MG63 (cell line): Measurements from ENCODE around the gene COG5. TPM values are rescaled to one million over a fixed set of nuclear protein-coding genes. Genes with fewer than 3 reads are reported as not detected.

ENCODE experiments used
- DNase-seq: peaks from one replicate; pipeline ENCODE4 v3.0.0-alpha.2; 2020
- H3K27me3 ChIP-seq: fragments of 250-450 bp; sonication (Bioruptor Pico); 2 replicates; pipeline ENCODE4 v1.5.1; 2020; ENCODE audit warnings: mild to moderate bottlenecking, moderate library complexity
- H3K36me3 ChIP-seq: fragments of 250-450 bp; sonication (Bioruptor Pico); 2 replicates; pipeline ENCODE4 v1.5.1; 2020; ENCODE audit warnings: mild to moderate bottlenecking, moderate library complexity
- H3K4me3 ChIP-seq: fragments of 250-450 bp; sonication (Bioruptor Pico); 2 replicates; pipeline ENCODE4 v1.5.1; 2020; ENCODE audit warnings: mild to moderate bottlenecking, moderate library complexity
- H3K9me3 ChIP-seq: fragments of 250-450 bp; sonication (Bioruptor Pico); 2 replicates; pipeline ENCODE4 v1.5.1; 2020; ENCODE audit warnings: mild to moderate bottlenecking, moderate library complexity
- total RNA-seq: library from RNA; depleted of rRNA; stranded (reverse); fragments of >200 nt; shearing (Covaris generic); gene quantifications from 2 replicates; pipeline ENCODE4 v1.2.3, GENCODE V29; 2014; ENCODE audit warnings: low replicate concordance

Gene COG5
- total RNA-seq, 1 experiment from 2014 or later, result 37.5 TPM

- H3K27me3 ChIP-seq, result no peaks in the 10 kb centered on the region
- no peak overlapping the region for H3K4me3 ChIP-seq
- no peaks in the 10 kb centered on the region for H3K36me3 ChIP-seq
- H3K9me3 ChIP-seq, result no peaks in the 10 kb centered on the region
- DNase-seq, result no peak
These were observed 112.8 kb downstream of the COG5 start for GRCh38 chr7:107450970-107451369.

GRCh38 chr7:107446988-107447387 lies 116.7 kb downstream of the COG5 start:
- no peak overlapping the region for H3K4me3 ChIP-seq
- H3K36me3 ChIP-seq, result no peaks in the 10 kb centered on the region
- no peaks in the 10 kb centered on the region for H3K27me3 ChIP-seq
- no peaks in the 10 kb centered on the region for H3K9me3 ChIP-seq
- no peak for DNase-seq

- Histone ChIP-seq H3K4me3 (no peak overlapping the region), H3K36me3 (no peaks in the 10 kb centered on the region), H3K9me3 (no peaks in the 10 kb centered on the region), H3K27me3 (no peaks in the 10 kb centered on the region)
- DNase-seq, result peak; percentile 45
These were observed 117.2 kb downstream of the COG5 start for GRCh38 chr7:107446531-107446930.

GRCh38 chr7:107442678-107443077 lies 121.0 kb downstream of the COG5 start:
- DNase-seq, result no peak
- no peaks in the 10 kb centered on the region for H3K9me3 ChIP-seq
- no peaks in the 10 kb centered on the region for H3K27me3 ChIP-seq
- no peak overlapping the region for H3K4me3 ChIP-seq
- no peaks in the 10 kb centered on the region for H3K36me3 ChIP-seq

GRCh38 chr7:107441581-107442422 lies 121.9 kb downstream of the COG5 start:
- Histone ChIP-seq H3K27me3 (no peaks in the 10 kb centered on the region), H3K9me3 (no peaks in the 10 kb centered on the region), H3K36me3 (no peaks in the 10 kb centered on the region), H3K4me3 (no peak overlapping the region)
- no peak for DNase-seq

GRCh38 chr7:107439025-107439424 lies 124.7 kb downstream of the COG5 start:
- no peak for DNase-seq
- no peak overlapping the region for H3K4me3 ChIP-seq
- no peaks in the 10 kb centered on the region for H3K27me3 ChIP-seq
- H3K9me3 ChIP-seq, result no peaks in the 10 kb centered on the region
- no peaks in the 10 kb centered on the region for H3K36me3 ChIP-seq

GRCh38 chr7:107435749-107436148 lies 128.0 kb downstream of the COG5 start:
- H3K36me3 ChIP-seq, result no peaks in the 10 kb centered on the region
- no peaks in the 10 kb centered on the region for H3K27me3 ChIP-seq
- no peaks in the 10 kb centered on the region for H3K9me3 ChIP-seq
- DNase-seq, result no peak
- H3K4me3 ChIP-seq, result no peak overlapping the region

- no peaks in the 10 kb centered on the region for H3K9me3 ChIP-seq
- DNase-seq, result no peak
- no peak overlapping the region for H3K4me3 ChIP-seq
- H3K27me3 ChIP-seq, result no peaks in the 10 kb centered on the region
- H3K36me3 ChIP-seq, result no peaks in the 10 kb centered on the region
These were observed 131.5 kb downstream of the COG5 start for GRCh38 chr7:107432261-107432660.

GRCh38 chr7:107430057-107430456 lies 133.7 kb downstream of the COG5 start:
- Histone ChIP-seq H3K27me3 (no peaks in the 10 kb centered on the region), H3K4me3 (no peak overlapping the region), H3K36me3 (no peaks in the 10 kb centered on the region), H3K9me3 (no peaks in the 10 kb centered on the region)
- DNase-seq, result no peak

GRCh38 chr7:107428642-107429041 lies 135.1 kb downstream of the COG5 start:
- Histone ChIP-seq H3K36me3 (no peaks in the 10 kb centered on the region), H3K27me3 (no peaks in the 10 kb centered on the region), H3K4me3 (no peak overlapping the region), H3K9me3 (no peaks in the 10 kb centered on the region)
- no peak for DNase-seq

GRCh38 chr7:107427462-107427861 lies 136.3 kb downstream of the COG5 start:
- Histone ChIP-seq H3K36me3 (no peaks in the 10 kb centered on the region), H3K4me3 (no peak overlapping the region), H3K9me3 (no peaks in the 10 kb centered on the region), H3K27me3 (no peaks in the 10 kb centered on the region)
- no peak for DNase-seq

- no peak for DNase-seq
- Histone ChIP-seq H3K27me3 (no peaks in the 10 kb centered on the region), H3K9me3 (no peaks in the 10 kb centered on the region), H3K4me3 (no peak overlapping the region), H3K36me3 (no peaks in the 10 kb centered on the region)
These were observed 149.5 kb downstream of the COG5 start for GRCh38 chr7:107414198-107414597.

- H3K27me3 ChIP-seq, result no peaks in the 10 kb centered on the region
- no peaks in the 10 kb centered on the region for H3K9me3 ChIP-seq
- H3K36me3 ChIP-seq, result no peaks in the 10 kb centered on the region
- DNase-seq, result no peak
- no peak overlapping the region for H3K4me3 ChIP-seq
These were observed 155.4 kb downstream of the COG5 start for GRCh38 chr7:107408349-107408748.

GRCh38 chr7:107405559-107405958 lies 158.2 kb downstream of the COG5 start:
- Histone ChIP-seq H3K36me3 (no peaks in the 10 kb centered on the region), H3K27me3 (no peaks in the 10 kb centered on the region), H3K4me3 (no peak overlapping the region), H3K9me3 (no peaks in the 10 kb centered on the region)
- DNase-seq, result no peak

- Histone ChIP-seq H3K36me3 (no peaks in the 10 kb centered on the region), H3K9me3 (no peaks in the 10 kb centered on the region), H3K27me3 (no peaks in the 10 kb centered on the region), H3K4me3 (no peak overlapping the region)
- no peak for DNase-seq
These were observed 158.8 kb downstream of the COG5 start for GRCh38 chr7:107404740-107405537.

GRCh38 chr7:107398161-107398560 lies 165.6 kb downstream of the COG5 start:
- H3K27me3 ChIP-seq, result no peaks in the 10 kb centered on the region
- no peaks in the 10 kb centered on the region for H3K36me3 ChIP-seq
- no peak overlapping the region for H3K4me3 ChIP-seq
- no peaks in the 10 kb centered on the region for H3K9me3 ChIP-seq
- no peak for DNase-seq

- no peak overlapping the region for H3K4me3 ChIP-seq
- no peaks in the 10 kb centered on the region for H3K9me3 ChIP-seq
- DNase-seq, result no peak
- H3K36me3 ChIP-seq, result no peaks in the 10 kb centered on the region
- H3K27me3 ChIP-seq, result no peaks in the 10 kb centered on the region
These were observed 166.7 kb downstream of the COG5 start for GRCh38 chr7:107396990-107397389.

GRCh38 chr7:107396081-107396480 lies 167.6 kb downstream of the COG5 start:
- Histone ChIP-seq H3K36me3 (no peaks in the 10 kb centered on the region), H3K4me3 (no peak overlapping the region), H3K9me3 (no peaks in the 10 kb centered on the region), H3K27me3 (no peaks in the 10 kb centered on the region)
- DNase-seq, result no peak
